ENCODE data around the gene SLC44A4.
A peak's percentile ranks its signal among the peaks of the same experiment; 100 is the strongest.

SLC44A4 gene

DNA sequence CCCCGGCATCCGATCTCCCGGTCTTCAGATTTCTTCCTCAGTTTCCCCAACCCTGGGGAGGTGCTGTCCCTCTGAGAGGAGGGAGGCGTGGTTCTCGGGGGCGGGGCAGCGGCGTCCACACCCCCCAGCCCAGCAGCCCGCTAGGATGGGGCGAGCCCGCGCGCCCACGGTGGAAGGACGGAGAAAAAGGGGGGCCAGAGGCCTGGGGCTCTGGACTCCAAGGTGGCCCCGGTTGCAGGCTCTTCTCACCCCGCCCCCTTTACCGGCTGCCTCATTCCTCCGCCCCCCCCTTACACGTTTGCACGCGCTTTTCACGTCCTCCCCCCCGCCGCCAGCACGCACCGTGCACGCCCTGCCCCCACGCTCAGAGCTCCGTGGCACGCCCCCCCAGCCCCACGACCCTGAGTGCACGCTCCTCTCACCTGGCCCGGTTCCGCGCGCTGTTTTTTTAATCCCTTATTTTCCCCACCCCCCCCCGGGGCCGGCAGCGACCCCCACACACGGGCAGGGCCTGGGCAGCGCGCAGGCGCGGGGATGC is 22.7 kb upstream of the SLC44A4 start:
- no peaks in the 10 kb centered on the region for H3K27me3 ChIP-seq (ENCODE audit: control insufficient read depth in 1 of 2, insufficient read depth in 2 of 2, low read length in 2 of 2)
- peak overlapping the region; percentile 79 for H3K27ac ChIP-seq (ENCODE audit: low read depth, low read length)
- H3K4me1 ChIP-seq (ENCODE audit: control insufficient read depth in 1 of 2, insufficient read depth in 2 of 2, low read length in 2 of 2), result peaks cover 14 to 29% of the 10 kb centered on the region in 2 donors
- peak overlapping the region; percentile 56 to 82 for H3K4me3 ChIP-seq (ENCODE audit: low read depth in 1 of 2, low read length in 2 of 2)
- H3K9ac ChIP-seq (ENCODE audit: low read depth in 1 of 2, low read length in 2 of 2), result peak overlapping the region; percentile 46 to 47
- no peaks in the 10 kb centered on the region for H3K36me3 ChIP-seq (ENCODE audit: control insufficient read depth in 1 of 2, insufficient read depth in 2 of 2, low read length in 2 of 2)
- H3K9me3 ChIP-seq (ENCODE audit: control insufficient read depth in 1 of 2, low read length in 2 of 2), result no peaks in the 10 kb centered on the region

GRCh38 chr6:31900917-31901414 is 22.2 kb upstream of the SLC44A4 start:
- Histone ChIP-seq H3K9ac (ENCODE audit: low read depth in 1 of 2, low read length in 2 of 2) (peak overlapping the region in 1 of 2 donors; percentile 47), H3K27ac (ENCODE audit: low read depth, low read length) (peak overlapping the region; percentile 61), H3K27me3 (ENCODE audit: control insufficient read depth in 1 of 2, insufficient read depth in 2 of 2, low read length in 2 of 2) (no peaks in the 10 kb centered on the region), H3K4me1 (ENCODE audit: control insufficient read depth in 1 of 2, insufficient read depth in 2 of 2, low read length in 2 of 2) (peaks cover 14 to 34% of the 10 kb centered on the region in 2 donors), H3K4me3 (ENCODE audit: low read depth in 1 of 2, low read length in 2 of 2) (peak overlapping the region; percentile 56 to 82), H3K36me3 (ENCODE audit: control insufficient read depth in 1 of 2, insufficient read depth in 2 of 2, low read length in 2 of 2) (peaks cover 0 to 2% of the 10 kb centered on the region in 2 donors), H3K9me3 (ENCODE audit: control insufficient read depth in 1 of 2, low read length in 2 of 2) (no peaks in the 10 kb centered on the region)

- Histone ChIP-seq H3K9ac (ENCODE audit: low read depth in 1 of 2, low read length in 2 of 2) (no peak overlapping the region), H3K36me3 (ENCODE audit: control insufficient read depth in 1 of 2, insufficient read depth in 2 of 2, low read length in 2 of 2) (peaks cover 0 to 6% of the 10 kb centered on the region in 2 donors), H3K9me3 (ENCODE audit: control insufficient read depth in 1 of 2, low read length in 2 of 2) (no peaks in the 10 kb centered on the region), H3K4me3 (ENCODE audit: low read depth in 1 of 2, low read length in 2 of 2) (no peak overlapping the region), H3K27ac (ENCODE audit: low read depth, low read length) (no peak overlapping the region), H3K4me1 (ENCODE audit: control insufficient read depth in 1 of 2, insufficient read depth in 2 of 2, low read length in 2 of 2) (peaks cover 14 to 34% of the 10 kb centered on the region in 2 donors), H3K27me3 (ENCODE audit: control insufficient read depth in 1 of 2, insufficient read depth in 2 of 2, low read length in 2 of 2) (no peaks in the 10 kb centered on the region)
These were observed 21.3 kb upstream of the SLC44A4 start for GRCh38 chr6:31899882-31900722.

GRCh38 chr6:31899215-31899614 is 20.4 kb upstream of the SLC44A4 start:
- Histone ChIP-seq H3K27ac (ENCODE audit: low read depth, low read length) (no peak overlapping the region), H3K9me3 (ENCODE audit: control insufficient read depth in 1 of 2, low read length in 2 of 2) (no peaks in the 10 kb centered on the region), H3K9ac (ENCODE audit: low read depth in 1 of 2, low read length in 2 of 2) (no peak overlapping the region), H3K27me3 (ENCODE audit: control insufficient read depth in 1 of 2, insufficient read depth in 2 of 2, low read length in 2 of 2) (no peaks in the 10 kb centered on the region), H3K36me3 (ENCODE audit: control insufficient read depth in 1 of 2, insufficient read depth in 2 of 2, low read length in 2 of 2) (peaks cover 0 to 13% of the 10 kb centered on the region in 2 donors), H3K4me1 (ENCODE audit: control insufficient read depth in 1 of 2, insufficient read depth in 2 of 2, low read length in 2 of 2) (peaks cover 14 to 34% of the 10 kb centered on the region in 2 donors), H3K4me3 (ENCODE audit: low read depth in 1 of 2, low read length in 2 of 2) (no peak overlapping the region)

- Histone ChIP-seq H3K27ac (ENCODE audit: low read depth, low read length) (peak overlapping the region; percentile 73), H3K9me3 (ENCODE audit: control insufficient read depth in 1 of 2, low read length in 2 of 2) (no peaks in the 10 kb centered on the region), H3K9ac (ENCODE audit: low read depth in 1 of 2, low read length in 2 of 2) (peak overlapping the region; percentile 85 to 96), H3K27me3 (ENCODE audit: control insufficient read depth in 1 of 2, insufficient read depth in 2 of 2, low read length in 2 of 2) (no peaks in the 10 kb centered on the region), H3K4me3 (ENCODE audit: low read depth in 1 of 2, low read length in 2 of 2) (peak overlapping the region; percentile 92 to 93), H3K36me3 (ENCODE audit: control insufficient read depth in 1 of 2, insufficient read depth in 2 of 2, low read length in 2 of 2) (peaks cover 0 to 15% of the 10 kb centered on the region in 2 donors), H3K4me1 (ENCODE audit: control insufficient read depth in 1 of 2, insufficient read depth in 2 of 2, low read length in 2 of 2) (peaks cover 14 to 34% of the 10 kb centered on the region in 2 donors)
These were observed 19.7 kb upstream of the SLC44A4 start for GRCh38 chr6:31898383-31899011.

DNA sequence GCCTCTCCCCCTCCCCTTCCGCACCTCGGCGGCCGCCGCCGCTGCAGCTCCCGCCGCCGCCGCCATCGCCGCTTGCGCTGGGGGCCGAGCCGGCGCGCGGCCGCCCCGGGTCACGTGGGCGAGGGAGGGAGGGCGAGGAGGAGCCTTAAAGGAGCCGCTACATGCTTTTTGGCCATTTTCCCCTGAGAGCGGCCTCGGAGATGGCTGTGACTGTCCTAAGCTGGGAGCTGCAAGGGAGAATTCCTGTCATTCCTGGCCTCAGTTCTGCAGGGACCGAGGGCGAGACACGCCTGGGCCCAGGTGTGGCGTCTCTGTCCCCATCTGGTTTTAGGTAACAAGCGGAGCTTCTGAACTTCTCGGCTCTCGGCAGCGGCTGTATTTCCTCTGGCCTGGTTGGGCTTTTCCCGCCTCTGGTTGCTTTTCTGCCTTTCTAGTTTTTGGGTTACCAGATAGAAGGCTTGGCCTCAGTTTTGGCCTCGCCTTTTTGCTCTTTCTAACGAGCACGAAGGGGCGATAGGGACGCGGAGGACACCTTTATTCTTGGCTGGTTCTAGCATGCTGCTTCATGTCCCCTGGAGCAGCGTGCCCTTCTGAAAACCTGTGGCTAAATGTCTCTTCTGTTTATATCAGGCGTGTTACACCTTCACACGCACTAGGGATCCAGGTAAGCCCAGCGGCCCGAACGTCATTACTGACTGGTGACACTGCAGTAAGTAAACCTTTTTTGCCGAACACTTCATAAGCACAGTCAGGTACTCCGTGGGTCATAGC is 19.0 kb upstream of the SLC44A4 start, which contains the start of gene EHMT2:
TSS of gene EHMT2 (minus strand) at position 87 of the 771 bp plus-strand sequence. CDS start at position 66, 21 bp downstream.
- Histone ChIP-seq H3K36me3 (ENCODE audit: control insufficient read depth in 1 of 2, insufficient read depth in 2 of 2, low read length in 2 of 2) (peaks cover 2 to 22% of the 10 kb centered on the region in 2 donors), H3K4me3 (ENCODE audit: low read depth in 1 of 2, low read length in 2 of 2) (peak within 1 kb of the TSS; percentile 92 to 93), H3K9me3 (ENCODE audit: control insufficient read depth in 1 of 2, low read length in 2 of 2) (no peaks in the 10 kb centered on the region), H3K9ac (ENCODE audit: low read depth in 1 of 2, low read length in 2 of 2) (peak within 1 kb of the TSS; percentile 85 to 96), H3K4me1 (ENCODE audit: control insufficient read depth in 1 of 2, insufficient read depth in 2 of 2, low read length in 2 of 2) (peaks cover 10 to 29% of the 10 kb centered on the region in 2 donors), H3K27me3 (ENCODE audit: control insufficient read depth in 1 of 2, insufficient read depth in 2 of 2, low read length in 2 of 2) (no peaks in the 10 kb centered on the region), H3K27ac (ENCODE audit: low read depth, low read length) (peak within 1 kb of the TSS; percentile 73)

GRCh38 chr6:31896856-31897611 is 18.2 kb upstream of the SLC44A4 start:
- Histone ChIP-seq H3K9me3 (ENCODE audit: control insufficient read depth in 1 of 2, low read length in 2 of 2) (no peaks in the 10 kb centered on the region), H3K4me1 (ENCODE audit: control insufficient read depth in 1 of 2, insufficient read depth in 2 of 2, low read length in 2 of 2) (peaks cover 5 to 24% of the 10 kb centered on the region in 2 donors), H3K36me3 (ENCODE audit: control insufficient read depth in 1 of 2, insufficient read depth in 2 of 2, low read length in 2 of 2) (peaks cover 10 to 29% of the 10 kb centered on the region in 2 donors), H3K9ac (ENCODE audit: low read depth in 1 of 2, low read length in 2 of 2) (peak overlapping the region; percentile 1 to 60), H3K27me3 (ENCODE audit: control insufficient read depth in 1 of 2, insufficient read depth in 2 of 2, low read length in 2 of 2) (no peaks in the 10 kb centered on the region), H3K27ac (ENCODE audit: low read depth, low read length) (no peak overlapping the region), H3K4me3 (ENCODE audit: low read depth in 1 of 2, low read length in 2 of 2) (peak overlapping the region; percentile 67 to 92)

DNA sequence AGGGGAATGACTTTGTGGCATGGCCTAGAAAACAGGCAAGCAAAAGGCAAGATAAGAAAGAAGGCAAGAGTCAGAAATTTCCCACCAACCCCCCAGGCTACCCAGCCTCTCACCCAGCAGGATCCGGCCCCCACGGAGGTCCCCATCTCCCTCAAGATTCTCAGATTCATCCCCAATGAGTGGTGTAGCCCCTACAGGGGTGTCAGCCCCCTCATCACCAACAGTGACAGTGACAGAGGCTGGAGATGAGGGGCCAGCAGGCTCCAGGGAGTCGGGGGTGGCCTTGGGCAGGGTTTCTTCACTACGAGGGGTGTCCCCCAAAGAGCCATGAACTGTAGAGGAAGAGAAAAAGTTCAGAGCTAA is 17.7 kb upstream of the SLC44A4 start:
- peak overlapping the region; percentile 32 to 60 for H3K9ac ChIP-seq (ENCODE audit: low read depth in 1 of 2, low read length in 2 of 2)
- no peaks in the 10 kb centered on the region for H3K27me3 ChIP-seq (ENCODE audit: control insufficient read depth in 1 of 2, insufficient read depth in 2 of 2, low read length in 2 of 2)
- no peaks in the 10 kb centered on the region for H3K9me3 ChIP-seq (ENCODE audit: control insufficient read depth in 1 of 2, low read length in 2 of 2)
- no peak overlapping the region for H3K27ac ChIP-seq (ENCODE audit: low read depth, low read length)
- peak overlapping the region; percentile 67 to 92 for H3K4me3 ChIP-seq (ENCODE audit: low read depth in 1 of 2, low read length in 2 of 2)
- peaks cover 5 to 24% of the 10 kb centered on the region in 2 donors for H3K4me1 ChIP-seq (ENCODE audit: control insufficient read depth in 1 of 2, insufficient read depth in 2 of 2, low read length in 2 of 2)
- H3K36me3 ChIP-seq (ENCODE audit: control insufficient read depth in 1 of 2, insufficient read depth in 2 of 2, low read length in 2 of 2), result peaks cover 11 to 34% of the 10 kb centered on the region in 2 donors

- Histone ChIP-seq H3K9ac (ENCODE audit: low read depth in 1 of 2, low read length in 2 of 2) (no peak overlapping the region), H3K27me3 (ENCODE audit: control insufficient read depth in 1 of 2, insufficient read depth in 2 of 2, low read length in 2 of 2) (no peaks in the 10 kb centered on the region), H3K4me3 (ENCODE audit: low read depth in 1 of 2, low read length in 2 of 2) (no peak overlapping the region), H3K4me1 (ENCODE audit: control insufficient read depth in 1 of 2, insufficient read depth in 2 of 2, low read length in 2 of 2) (peaks cover 0 to 9% of the 10 kb centered on the region in 2 donors), H3K36me3 (ENCODE audit: control insufficient read depth in 1 of 2, insufficient read depth in 2 of 2, low read length in 2 of 2) (peaks cover 18 to 61% of the 10 kb centered on the region in 2 donors), H3K27ac (ENCODE audit: low read depth, low read length) (no peak overlapping the region), H3K9me3 (ENCODE audit: control insufficient read depth in 1 of 2, low read length in 2 of 2) (no peaks in the 10 kb centered on the region)
These were observed 14.0 kb upstream of the SLC44A4 start for GRCh38 chr6:31892821-31893220.
